HFF-Myc (cell line): ENCODE results near the gene GIGYF1.

Experiments used
- DNase-seq: peaks from one replicate; pipeline ENCODE4 v3.0.0-alpha.2; 2011; ENCODE audit warnings: low read depth; ENCODE audit errors: extremely low read depth
- H3K4me3 ChIP-seq: replicated peaks from 2 replicates; pipeline ENCODE4 v1.5.1; 2011; ENCODE audit warnings: low read depth, mild to moderate bottlenecking, control low read depth, low read length
- TF ChIP-seq, protein P1 (sequence below): IDR thresholded peaks from 2 replicates; pipeline ENCODE4 v1.5.1; 2012; ENCODE audit warnings: mild to moderate bottlenecking, low read depth, low read length, control low read depth; ENCODE audit errors: missing control alignments

Gene GIGYF1

DNA sequence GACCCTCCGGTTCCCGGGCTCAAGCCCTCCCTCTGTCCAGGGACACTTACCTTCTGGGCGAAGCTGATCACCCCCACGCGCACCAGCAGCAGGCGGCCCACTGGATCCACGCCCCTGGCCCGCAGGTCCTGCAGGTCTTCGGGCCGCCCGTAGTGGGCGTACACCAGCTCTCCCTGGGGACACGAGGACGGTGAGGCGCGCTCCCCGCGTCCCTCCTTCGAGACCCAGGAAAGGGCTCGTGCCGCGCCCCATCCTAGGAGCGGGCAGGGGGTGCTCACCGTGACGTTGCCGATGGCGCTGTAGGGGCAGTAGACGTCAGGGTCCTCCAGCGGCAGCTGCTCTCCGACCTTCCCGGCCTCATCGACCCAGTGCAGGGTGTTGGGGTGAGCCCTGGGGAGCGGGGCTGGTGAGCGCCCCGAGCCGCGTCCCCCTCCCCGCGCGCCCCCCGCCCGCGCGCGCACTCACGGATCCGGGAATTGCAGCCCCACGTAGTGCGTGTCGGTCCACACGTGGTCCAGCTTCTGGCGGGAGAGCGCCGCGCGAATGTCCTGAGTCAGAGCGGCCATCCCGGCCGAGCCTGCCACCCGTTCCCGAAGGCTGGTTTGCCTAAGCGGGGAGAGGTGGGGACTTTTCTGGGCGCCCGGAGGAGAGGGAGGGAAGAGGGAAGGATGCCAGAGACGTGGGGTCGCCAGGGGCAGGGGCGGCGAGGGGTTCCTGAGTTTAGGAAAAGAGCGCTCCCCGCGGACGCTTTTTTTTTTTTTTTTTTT is 60.9 kb downstream of the GIGYF1 start:
- peak overlapping the region; percentile 48 for H3K4me3 ChIP-seq
- TF ChIP-seq, protein P1, sequence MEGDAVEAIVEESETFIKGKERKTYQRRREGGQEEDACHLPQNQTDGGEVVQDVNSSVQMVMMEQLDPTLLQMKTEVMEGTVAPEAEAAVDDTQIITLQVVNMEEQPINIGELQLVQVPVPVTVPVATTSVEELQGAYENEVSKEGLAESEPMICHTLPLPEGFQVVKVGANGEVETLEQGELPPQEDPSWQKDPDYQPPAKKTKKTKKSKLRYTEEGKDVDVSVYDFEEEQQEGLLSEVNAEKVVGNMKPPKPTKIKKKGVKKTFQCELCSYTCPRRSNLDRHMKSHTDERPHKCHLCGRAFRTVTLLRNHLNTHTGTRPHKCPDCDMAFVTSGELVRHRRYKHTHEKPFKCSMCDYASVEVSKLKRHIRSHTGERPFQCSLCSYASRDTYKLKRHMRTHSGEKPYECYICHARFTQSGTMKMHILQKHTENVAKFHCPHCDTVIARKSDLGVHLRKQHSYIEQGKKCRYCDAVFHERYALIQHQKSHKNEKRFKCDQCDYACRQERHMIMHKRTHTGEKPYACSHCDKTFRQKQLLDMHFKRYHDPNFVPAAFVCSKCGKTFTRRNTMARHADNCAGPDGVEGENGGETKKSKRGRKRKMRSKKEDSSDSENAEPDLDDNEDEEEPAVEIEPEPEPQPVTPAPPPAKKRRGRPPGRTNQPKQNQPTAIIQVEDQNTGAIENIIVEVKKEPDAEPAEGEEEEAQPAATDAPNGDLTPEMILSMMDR: peak; percentile 24
- no peak for DNase-seq

DNA sequence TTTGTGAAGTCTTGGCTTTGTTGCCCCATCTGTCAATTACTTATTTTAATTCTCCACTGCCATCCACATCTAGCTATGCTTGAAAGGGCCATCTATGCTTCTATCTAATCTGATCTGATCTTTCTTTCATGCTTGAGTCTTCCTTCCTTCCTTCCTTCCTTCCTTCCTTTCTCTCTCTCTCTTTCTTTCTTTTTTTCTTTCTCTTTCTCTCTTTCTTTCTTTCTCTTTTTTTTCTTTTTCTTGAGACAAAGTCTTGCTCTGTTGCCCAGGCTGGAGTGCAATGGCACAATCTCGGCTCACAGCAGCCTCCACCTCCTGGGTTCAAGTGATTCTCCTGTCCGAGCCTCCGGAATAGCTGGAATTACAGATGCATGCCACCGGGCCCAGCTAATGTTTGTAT is 64.0 kb downstream of the GIGYF1 start:
- DNase-seq: no peak
- TF ChIP-seq, protein P1: no peak
- no peak overlapping the region for H3K4me3 ChIP-seq
